Measurements from ENCODE around the gene LATS1. TPM values are rescaled to one million over a fixed set of nuclear protein-coding genes. Genes with fewer than 3 reads are reported as not detected.

The LATS1 gene
- total and polyA plus RNA-seq, 4 donors: 2.7 to 9.2 (median 5.5) TPM

DNA sequence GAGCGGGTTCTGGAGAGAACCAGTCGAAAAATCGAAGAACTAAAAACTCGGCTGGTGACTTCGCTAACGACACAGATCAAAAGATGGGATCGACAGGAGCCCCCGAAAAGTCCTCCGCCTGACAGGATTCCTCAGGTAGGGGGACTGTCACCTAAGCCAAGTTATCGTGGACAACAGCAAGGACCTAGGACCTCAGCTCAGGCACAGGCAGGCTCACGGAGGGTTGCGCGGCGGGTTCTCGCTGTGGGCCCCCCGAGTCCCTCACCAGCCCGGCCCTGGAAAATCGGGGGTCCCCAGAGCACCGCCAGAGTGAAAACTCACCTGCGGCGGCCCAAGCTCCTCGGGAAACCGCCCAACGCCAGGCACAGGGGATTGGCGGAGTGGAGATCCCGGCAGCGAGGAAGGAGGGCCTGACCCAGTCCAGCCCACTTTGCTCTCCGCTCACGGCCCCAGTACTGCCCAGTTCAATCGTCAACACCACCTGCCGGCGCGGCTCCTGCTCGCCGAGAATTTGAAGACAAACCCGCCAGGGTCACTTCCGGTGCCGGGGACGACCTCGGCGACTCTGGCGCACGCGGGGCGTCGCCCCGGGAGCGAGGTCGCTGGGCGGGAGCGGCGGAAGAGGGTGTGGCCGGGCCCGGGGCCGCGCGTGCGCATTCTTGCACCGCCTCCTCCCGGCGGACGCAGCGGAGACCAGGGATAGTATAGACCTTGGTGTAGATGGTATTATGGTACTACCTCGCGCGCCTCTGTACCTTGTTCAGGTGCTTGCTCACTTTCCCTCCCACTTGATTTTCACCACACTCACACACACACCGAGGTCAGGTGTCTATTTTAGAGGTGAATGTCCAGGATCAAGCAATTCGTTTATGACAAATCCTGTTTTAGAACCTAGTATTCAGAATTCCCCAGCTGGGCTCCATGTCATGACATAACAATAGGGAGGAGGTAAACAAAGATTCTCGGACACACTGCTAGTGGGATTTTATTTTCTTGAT, 69.5 kb downstream of the LATS1 start, which contains the start of gene KATNA1:
KATNA1 (minus strand) TSS at position 567 of the 998 bp plus-strand sequence. CDS start 10,167 bp downstream, outside the sequence.
- no peaks in the 10 kb centered on the region for H3K27me3 ChIP-seq (ENCODE audit: control insufficient read depth in 4 of 4, insufficient read depth in 4 of 4, low read length in 3 of 4)
- peak within 1 kb of the TSS; percentile 67 to 73 for H3K27ac ChIP-seq (ENCODE audit: low read depth in 1 of 2, low read length in 2 of 2)
- H3K9ac ChIP-seq (ENCODE audit: low read depth in 1 of 2, low read length in 2 of 2): peak within 1 kb of the TSS; percentile 76 to 85
- under 1% methylated on average over 69 of the region's 69 CpGs for WGBS
- TF ChIP-seq JUND (IDR thresholded peaks at IDR 0.05) (no peak), CTCF (IDR thresholded peaks at IDR 0.05; ENCODE audit: low read depth, low read length, missing input control) (no peak), TAF1 (conservative IDR thresholded peaks at IDR 0.05) (peak; percentile 56), YY1 (IDR thresholded peaks at IDR 0.05) (peak; percentile 51), FOXA1 (IDR thresholded peaks at IDR 0.05) (no peak), RXRA (IDR thresholded peaks at IDR 0.05) (peak; percentile 61 to 62), MAX (IDR thresholded peaks at IDR 0.05) (peak; percentile 68), HNF4G (IDR thresholded peaks at IDR 0.05) (no peak), GABPA (IDR thresholded peaks at IDR 0.05 in 1 of 2, conservative IDR thresholded peaks at IDR 0.05 in 1 of 2) (peak; percentile 52 to 89), EGR1 (IDR thresholded peaks at IDR 0.05; ENCODE audit: low read depth in 2 of 2) (no peak), NR2F2 (IDR thresholded peaks at IDR 0.05) (peak; percentile 30), REST (IDR thresholded peaks at IDR 0.05) (peak; percentile 69), HNF4A (conservative IDR thresholded peaks at IDR 0.05) (peak in 1 of 2 donors; percentile 28), SP1 (IDR thresholded peaks at IDR 0.05) (peak; percentile 63), RAD21 (IDR thresholded peaks at IDR 0.05) (peak in 1 of 2 donors; percentile 52), FOXA2 (IDR thresholded peaks at IDR 0.05) (no peak)
- TF ChIP-seq, protein P1, sequence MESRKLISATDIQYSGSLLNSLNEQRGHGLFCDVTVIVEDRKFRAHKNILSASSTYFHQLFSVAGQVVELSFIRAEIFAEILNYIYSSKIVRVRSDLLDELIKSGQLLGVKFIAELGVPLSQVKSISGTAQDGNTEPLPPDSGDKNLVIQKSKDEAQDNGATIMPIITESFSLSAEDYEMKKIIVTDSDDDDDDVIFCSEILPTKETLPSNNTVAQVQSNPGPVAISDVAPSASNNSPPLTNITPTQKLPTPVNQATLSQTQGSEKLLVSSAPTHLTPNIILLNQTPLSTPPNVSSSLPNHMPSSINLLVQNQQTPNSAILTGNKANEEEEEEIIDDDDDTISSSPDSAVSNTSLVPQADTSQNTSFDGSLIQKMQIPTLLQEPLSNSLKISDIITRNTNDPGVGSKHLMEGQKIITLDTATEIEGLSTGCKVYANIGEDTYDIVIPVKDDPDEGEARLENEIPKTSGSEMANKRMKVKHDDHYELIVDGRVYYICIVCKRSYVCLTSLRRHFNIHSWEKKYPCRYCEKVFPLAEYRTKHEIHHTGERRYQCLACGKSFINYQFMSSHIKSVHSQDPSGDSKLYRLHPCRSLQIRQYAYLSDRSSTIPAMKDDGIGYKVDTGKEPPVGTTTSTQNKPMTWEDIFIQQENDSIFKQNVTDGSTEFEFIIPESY (IDR thresholded peaks at IDR 0.05): peak; percentile 38
- TF ChIP-seq, protein P2, sequence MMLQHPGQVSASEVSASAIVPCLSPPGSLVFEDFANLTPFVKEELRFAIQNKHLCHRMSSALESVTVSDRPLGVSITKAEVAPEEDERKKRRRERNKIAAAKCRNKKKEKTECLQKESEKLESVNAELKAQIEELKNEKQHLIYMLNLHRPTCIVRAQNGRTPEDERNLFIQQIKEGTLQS (IDR thresholded peaks at IDR 0.05): no peak
- peak within 1 kb of the TSS; percentile 72 to 87 (median 82) for H3K4me3 ChIP-seq (ENCODE audit: low read depth in 1 of 3, low read length in 3 of 3)
- DNase-seq (ENCODE audit: low spot score): peak; percentile 92
- H3K9me3 ChIP-seq (ENCODE audit: control insufficient read depth in 4 of 4, low read length in 3 of 4): no peaks in the 10 kb centered on the region
- H3K36me3 ChIP-seq (ENCODE audit: control insufficient read depth in 4 of 4, insufficient read depth in 3 of 4, low read depth in 1 of 4, low read length in 3 of 4): no peaks in the 10 kb centered on the region
- H3K4me1 ChIP-seq (ENCODE audit: control insufficient read depth in 4 of 4, insufficient read depth in 4 of 4, low read length in 3 of 4): peaks cover 2 to 10% (median 6%) of the 10 kb centered on the region in 4 donors
